HG02943 (cell line): ENCODE measurements around the gene IGF2.

ENCODE experiments used
- ATAC-seq: cut with Tn5 transposase; IDR thresholded peaks from one replicate; pipeline ENCODE4 v1.9.1; 2021; ENCODE audit warnings: mild to moderate bottlenecking, low read depth, moderate library complexity; ENCODE audit not compliant: unreplicated experiment

The IGF2 gene

GRCh38 chr11:2095198-2095520, 44.0 kb downstream of the IGF2 start:
- ATAC-seq, result no peak

DNA sequence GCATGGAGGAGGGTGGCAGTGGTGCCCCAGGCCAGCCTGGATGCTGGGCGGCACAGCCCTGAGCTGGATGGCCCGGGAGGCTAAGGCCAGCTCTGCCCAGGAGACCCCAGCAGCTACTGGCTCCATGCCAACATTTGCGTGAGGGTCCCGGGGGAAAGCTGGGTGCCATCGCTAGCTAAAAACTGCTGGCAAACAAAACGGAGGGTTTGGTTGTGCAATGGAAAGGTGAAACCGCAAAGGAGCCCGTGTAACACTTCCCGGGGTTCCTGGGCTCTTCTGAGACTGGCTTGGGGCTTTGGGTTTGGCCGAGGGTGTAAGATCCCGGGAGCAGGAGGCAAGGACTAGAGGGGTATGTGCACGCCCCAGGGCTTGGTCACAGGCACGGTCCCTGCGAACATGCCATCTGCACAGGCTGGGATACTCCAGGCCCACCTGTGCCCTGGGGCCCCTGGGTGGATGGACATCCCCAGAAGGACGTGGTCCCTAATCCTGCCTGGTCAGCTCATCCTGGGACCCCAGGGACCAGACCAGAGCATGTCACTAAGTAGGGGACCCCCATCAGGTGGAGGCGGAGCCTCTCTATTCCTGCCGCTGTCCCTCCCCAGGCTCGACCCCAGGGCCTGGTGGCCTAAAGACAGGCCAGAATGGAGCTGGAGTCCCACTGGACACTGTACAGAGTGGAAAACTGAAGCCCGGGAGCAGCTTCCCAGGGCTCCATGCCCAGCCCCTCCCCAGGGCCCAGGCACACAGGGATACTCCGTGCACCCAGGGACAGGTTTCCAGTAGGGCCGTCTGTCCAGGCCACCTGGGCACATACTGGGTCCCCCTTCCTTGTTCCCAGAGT, 44.6 kb downstream of the IGF2 start:
- ATAC-seq, result no peak

DNA sequence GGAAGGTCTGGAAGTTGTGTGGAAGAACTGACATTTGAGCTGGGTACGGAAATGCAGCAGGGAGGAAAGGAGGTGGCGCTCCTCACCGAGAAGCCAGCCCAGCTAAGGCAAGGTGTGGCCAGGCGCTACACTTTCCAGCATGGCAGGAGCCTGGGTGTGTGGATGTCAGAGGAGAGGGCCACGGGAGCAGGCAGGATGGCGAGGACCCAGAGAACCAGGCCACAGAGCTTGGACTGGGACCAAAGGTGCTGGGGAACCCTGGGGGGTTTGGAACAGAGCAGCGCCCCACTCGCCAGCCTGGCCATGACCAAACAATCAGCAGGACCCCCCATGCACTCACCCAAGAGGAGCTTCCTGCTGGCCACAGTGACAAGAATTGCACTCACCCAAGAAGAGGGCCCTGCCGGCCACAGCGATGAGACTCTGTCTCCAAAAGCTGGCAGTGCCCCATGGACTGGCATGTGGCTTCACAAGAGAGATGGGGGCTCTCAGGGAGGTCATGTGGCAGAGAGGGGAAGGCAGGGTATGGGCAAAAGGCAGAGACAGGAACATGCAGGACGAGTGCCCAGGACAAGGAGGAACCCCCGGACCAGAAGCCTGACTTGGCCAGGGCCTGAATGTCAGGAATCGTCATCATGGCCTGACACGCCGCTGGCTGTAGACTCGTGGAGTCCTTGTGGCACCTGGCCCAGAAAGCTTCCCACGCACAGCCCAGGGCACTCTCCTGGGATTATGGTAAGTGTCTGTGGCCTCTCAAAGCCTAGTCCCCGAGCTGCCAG, 45.4 kb downstream of the IGF2 start:
- ATAC-seq, result no peak

DNA sequence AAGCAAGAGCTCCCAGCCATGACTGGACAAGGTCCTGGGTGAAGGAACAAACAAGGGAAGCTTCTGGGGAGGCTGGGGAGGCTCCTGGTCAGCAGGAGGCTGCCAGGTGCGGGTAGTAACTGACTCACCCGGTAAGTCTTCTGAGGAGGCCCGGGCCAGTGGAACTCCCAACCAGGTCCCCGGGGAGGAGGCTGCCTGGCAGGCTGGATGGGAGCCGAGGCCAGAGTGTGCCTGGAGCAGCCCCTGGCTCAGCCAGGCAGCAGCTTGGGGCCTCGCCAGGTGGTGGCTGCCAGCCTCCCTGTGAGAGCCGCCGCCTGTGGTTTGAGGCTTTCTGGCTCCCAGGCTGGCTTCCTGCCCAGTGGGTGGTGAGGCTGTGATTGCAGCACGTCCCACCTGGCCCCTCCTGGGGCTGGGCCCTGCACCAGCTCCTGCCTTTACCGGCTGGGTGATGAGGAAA, 46.2 kb downstream of the IGF2 start:
- ATAC-seq, result no peak

GRCh38 chr11:2092464-2092910, 46.7 kb downstream of the IGF2 start:
- ATAC-seq, result no peak

DNA sequence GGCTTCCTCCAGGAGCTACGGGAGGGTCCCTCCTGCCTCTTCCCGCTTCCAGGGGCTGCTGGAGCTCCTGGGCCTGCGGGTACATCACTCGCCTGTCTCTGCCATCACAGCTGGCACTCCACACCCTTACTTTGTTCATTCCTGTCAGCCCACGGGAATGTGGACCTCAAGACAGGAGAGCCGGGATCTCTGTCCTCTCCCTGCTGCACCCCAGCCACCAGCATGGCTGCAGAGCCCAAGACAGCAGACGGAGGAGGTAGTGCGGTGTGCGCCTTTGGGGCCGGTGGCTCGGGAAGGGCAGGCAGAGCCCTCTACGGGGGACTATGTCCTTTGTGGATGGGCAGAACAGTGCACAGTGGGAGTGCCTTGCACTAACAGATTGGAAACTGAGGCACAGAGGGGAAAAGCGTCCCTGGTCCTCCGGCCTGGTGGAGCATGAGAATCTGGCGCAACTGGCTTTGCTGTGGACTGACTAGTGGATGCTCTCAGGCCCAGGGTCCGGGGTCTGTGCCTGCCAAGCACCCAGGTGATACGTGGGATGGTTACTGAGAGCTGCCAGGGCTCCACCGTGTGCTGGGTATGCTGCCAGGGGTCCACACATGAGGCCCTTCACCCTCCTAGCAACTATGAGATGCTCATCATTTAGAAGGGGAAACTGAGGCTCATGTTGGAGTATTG, 47.3 kb downstream of the IGF2 start:
- no peak for ATAC-seq

- ATAC-seq, result no peak
Observed at GRCh38 chr11:2091112-2091746, 48.0 kb downstream of the IGF2 start.

DNA sequence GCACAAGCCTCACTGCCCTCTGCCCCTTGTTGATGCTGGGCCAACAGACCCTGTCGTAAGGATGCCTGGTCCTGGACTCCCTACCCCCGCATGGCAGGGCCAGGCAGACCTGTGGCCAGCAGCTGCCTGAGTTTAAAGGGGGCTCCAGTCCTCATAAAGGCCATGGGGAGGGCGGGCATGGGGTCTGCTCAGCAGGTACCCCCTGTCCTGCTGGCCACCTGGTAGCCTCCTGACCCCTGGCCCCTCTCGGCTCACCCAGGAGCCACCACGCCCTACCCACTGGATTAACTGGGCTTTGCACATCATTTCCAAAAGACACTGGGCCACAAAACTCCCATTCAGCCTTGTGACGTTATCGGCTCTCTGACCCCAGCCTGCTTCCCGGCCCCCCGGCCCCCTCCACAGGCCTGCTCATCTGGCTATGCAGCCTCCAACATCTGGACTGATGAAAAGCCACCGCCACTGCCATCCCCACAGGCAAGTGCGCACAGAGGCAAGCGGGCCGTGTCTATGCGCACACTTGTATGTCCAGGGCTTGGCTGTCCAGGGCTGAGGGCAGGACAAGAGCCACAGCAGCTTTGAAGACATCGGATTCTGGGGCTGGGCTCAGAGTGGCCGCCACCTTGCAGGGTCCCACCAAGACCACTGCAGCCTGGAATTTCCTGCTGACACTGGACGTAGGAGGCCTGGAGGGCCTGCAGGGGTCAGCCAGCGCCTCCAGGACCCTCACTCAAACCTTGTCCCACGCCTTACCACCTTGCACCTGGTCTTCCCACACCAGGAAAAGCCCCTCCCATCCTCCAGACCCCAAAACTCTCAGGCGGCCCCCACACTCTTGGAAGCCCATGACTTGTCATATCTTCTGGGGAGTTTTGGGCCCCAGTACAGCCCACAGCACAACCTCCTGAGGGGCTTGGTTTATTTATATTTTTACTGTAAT, 48.7 kb downstream of the IGF2 start:
- no peak for ATAC-seq

- ATAC-seq, result no peak
Observed at GRCh38 chr11:2089536-2090165, 49.5 kb downstream of the IGF2 start.

DNA sequence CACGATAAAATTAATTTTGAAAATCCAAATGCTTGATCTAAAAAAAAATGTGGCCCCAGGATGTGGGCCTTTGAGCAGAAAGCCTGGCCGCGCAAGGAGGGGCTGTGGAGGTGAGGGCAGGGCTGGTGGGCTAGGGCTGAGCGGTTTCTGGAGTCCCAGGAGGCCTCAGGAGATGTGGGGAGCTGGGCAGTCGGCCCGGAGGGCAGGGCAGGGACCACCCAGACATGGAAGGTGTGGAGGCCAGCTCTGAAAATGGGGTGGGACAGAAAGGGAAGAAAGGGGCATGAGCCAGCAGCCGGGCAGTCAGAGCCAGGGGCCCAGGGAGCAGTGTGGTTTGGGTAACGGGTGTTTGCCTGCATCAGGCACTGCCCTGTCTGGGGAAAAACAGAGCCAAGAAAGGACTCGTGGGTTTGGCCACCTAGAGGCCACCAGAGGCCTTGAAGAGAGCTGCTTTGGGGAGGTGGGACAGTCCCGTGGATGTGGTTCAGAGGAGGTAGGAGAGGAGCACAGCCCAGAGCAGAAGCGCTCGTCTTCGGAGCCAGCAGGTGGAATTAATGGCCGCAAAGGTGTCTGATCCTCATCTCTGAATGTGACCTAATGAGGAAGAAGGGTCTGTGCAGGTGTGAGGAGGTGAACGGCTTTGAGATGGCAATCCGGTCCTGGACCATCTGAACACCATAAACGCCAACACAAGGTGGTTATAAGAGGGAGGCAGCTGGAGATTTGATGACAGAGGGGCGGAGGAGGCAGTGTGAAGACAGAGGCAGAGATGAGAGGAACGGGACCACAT, 50.2 kb downstream of the IGF2 start:
- no peak for ATAC-seq

DNA sequence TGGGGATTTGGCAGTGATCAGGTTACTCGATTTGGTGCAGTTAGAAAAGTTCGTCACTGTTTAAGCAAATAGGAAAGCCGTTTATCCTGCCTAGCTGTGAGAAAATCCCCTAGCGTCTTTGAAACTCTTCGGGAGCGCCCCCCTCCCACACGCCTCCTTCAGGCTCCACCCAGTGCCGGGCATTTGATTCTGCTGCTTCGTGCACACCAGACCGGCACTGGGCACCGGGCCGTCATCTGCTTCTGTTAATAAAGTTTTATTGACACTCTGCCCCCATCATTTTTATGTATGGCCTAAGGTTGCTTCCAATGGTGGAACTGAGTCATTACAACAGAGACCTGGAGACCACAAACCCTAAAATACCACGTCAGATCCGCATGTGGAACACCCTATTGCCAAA, 50.9 kb downstream of the IGF2 start:
- no peak for ATAC-seq

- ATAC-seq, result no peak
Observed at GRCh38 chr11:2086239-2087040, 52.7 kb downstream of the IGF2 start.

DNA sequence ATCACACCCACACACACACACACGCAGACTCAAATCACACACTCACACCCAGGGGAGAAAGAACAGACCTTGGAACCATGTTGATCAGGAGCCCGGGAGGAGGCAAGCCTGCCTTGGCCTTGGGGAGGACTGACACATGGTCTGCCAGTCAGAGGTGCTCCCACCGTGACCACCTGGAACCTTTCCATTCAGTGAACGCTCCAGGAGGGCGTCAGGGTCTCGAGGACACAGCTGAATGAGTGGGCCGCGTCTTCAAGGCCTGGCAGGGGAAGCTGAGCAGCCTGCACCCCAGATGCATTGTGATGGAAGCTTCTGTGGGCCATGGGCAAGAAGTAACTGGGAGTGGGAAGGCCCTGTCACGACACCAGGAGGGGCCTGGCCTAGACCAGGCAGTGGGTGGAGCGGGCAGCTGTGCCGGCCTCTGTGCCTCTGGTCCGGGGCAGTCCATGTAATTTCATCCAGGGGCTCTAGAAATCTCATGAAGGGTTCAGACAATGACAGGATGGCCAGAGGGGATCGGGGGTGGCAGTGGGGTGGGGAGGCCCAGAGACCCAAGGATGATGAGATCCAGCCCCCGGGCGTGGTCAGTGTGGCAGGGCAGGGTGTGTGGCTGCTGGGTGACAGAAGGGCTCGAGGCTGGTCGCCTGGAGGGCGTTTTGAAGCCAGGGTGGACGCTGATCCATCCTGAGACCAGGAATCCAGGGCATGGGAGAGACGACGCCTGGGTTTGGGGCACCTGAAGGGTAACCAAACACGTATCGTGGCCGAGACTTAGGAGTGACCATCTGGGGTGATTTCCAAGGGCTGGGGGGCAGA, 53.7 kb downstream of the IGF2 start:
- ATAC-seq, result no peak

- no peak for ATAC-seq
Observed at GRCh38 chr11:2084721-2085120, 54.5 kb downstream of the IGF2 start.
